Esophagus muscularis mucosa (tissue), 4 donors: ENCODE data around the gene RGMA.

Experiments used
- EP300 ChIP-seq: sonication (generic); formaldehyde crosslinking; IDR thresholded peaks from one replicate; pipeline ENCODE4 v1.6.1; 2017; ENCODE audit warnings: antibody characterized with exemption
- POLR2A ChIP-seq: fragments of 450-650 bp; IDR thresholded peaks from one replicate; pipeline ENCODE4 v1.6.1; 2017; ENCODE audit warnings: antibody characterized with exemption, moderate library complexity, mild to moderate bottlenecking, low read depth
- POLR2AphosphoS5 ChIP-seq, 2 donors: sonication (generic); formaldehyde crosslinking; IDR thresholded peaks; one replicate each; pipeline ENCODE4 v1.6.1; 2017; ENCODE audit warnings: antibody characterized with exemption in 2 of 2
- TF ChIP-seq, protein P1 (sequence below), 3 experiments: fragments of 200-600 bp in 2 of 3; fragments of 450-650 bp in 1 of 3; sonication (generic) in 2 of 3; IDR thresholded peaks; one replicate each; pipeline ENCODE4 v1.5.1; 2017 to 2019; ENCODE audit warnings: antibody characterized with exemption in 3 of 3, mild to moderate bottlenecking in 2 of 3, moderate library complexity in 1 of 3

- TF ChIP-seq, protein P1, sequence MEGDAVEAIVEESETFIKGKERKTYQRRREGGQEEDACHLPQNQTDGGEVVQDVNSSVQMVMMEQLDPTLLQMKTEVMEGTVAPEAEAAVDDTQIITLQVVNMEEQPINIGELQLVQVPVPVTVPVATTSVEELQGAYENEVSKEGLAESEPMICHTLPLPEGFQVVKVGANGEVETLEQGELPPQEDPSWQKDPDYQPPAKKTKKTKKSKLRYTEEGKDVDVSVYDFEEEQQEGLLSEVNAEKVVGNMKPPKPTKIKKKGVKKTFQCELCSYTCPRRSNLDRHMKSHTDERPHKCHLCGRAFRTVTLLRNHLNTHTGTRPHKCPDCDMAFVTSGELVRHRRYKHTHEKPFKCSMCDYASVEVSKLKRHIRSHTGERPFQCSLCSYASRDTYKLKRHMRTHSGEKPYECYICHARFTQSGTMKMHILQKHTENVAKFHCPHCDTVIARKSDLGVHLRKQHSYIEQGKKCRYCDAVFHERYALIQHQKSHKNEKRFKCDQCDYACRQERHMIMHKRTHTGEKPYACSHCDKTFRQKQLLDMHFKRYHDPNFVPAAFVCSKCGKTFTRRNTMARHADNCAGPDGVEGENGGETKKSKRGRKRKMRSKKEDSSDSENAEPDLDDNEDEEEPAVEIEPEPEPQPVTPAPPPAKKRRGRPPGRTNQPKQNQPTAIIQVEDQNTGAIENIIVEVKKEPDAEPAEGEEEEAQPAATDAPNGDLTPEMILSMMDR (IDR thresholded peaks at IDR 0.05), result no peak
- TF ChIP-seq POLR2A (no peak), EP300 (no peak), POLR2AphosphoS5 (IDR thresholded peaks at IDR 0.05) (no peak)
Observed at GRCh38 chr15:93020976-93021772, 67.8 kb downstream of the RGMA start.
